GM12801 (cell line): ENCODE results near the gene PCDHGA4.

ENCODE experiments used
- CTCF ChIP-seq: IDR thresholded peaks from one replicate; pipeline ENCODE4 v1.5.1; 2011; ENCODE audit warnings: control low read depth; ENCODE audit not compliant: insufficient read length; ENCODE audit errors: extremely low read depth

PCDHGA4 gene

DNA sequence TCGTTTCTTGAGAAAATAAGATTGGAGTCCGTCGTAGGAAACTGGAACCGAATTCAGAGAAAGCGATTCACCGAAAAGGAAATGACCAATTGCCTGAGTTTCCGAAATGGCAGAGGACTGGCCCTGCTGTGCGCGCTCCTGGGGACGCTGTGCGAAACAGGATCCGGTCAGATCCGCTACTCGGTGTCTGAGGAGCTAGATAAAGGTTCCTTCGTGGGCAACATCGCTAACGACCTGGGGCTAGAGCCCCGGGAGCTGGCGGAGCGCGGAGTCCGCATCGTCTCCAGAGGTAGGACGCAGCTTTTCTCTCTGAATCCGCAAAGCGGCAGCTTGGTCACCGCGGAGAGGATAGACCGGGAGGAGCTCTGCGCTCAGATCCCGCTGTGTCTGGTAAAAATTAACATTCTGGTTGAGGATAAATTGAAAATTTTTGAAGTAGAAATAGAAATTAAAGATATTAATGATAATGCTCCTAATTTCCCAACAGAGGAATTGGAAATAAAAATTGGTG is 10.8 kb upstream of the PCDHGA4 start:
- no peak for TF ChIP-seq CTCF

GRCh38 chr5:141345327-141345726 is 9.5 kb upstream of the PCDHGA4 start:
- no peak for TF ChIP-seq CTCF

GRCh38 chr5:141349917-141350619 is 4.8 kb upstream of the PCDHGA4 start, which contains the start of gene PCDHGB1:
Gene PCDHGB1, plus strand, starts transcription at chr5:141350099. Its CDS starts 162 bp downstream, at chr5:141350261.
- TF ChIP-seq CTCF, result no peak

DNA sequence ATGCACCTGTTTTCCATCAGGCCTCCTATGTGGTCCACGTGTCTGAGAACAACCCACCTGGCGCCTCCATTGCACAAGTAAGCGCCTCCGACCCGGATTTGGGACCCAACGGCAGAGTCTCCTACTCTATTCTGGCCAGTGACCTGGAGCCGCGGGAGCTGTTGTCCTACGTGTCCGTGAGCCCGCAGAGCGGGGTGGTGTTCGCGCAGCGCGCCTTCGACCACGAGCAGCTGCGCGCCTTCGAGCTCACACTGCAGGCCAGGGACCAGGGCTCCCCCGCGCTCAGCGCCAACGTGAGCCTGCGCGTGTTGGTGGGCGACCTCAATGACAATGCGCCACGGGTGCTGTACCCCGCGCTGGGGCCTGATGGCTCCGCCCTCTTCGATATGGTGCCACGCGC is 3.2 kb upstream of the PCDHGA4 start:
- no peak for TF ChIP-seq CTCF

DNA sequence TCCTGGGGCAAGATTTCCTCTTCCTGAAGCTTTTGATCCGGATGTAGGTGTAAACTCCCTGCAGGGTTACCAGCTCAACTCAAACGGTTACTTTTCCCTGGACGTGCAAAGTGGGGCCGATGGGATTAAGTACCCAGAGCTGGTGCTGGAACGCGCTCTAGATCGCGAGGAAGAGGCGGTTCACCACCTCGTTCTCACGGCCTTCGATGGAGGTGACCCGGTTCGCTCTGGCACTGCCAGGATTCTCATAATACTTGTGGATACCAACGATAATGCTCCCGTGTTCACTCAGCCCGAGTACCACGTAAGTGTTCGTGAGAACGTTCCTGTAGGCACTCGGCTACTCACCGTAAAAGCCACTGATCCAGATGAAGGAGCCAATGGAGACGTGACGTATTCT is 820 bp downstream of the PCDHGA4 start:
- no peak for TF ChIP-seq CTCF

DNA sequence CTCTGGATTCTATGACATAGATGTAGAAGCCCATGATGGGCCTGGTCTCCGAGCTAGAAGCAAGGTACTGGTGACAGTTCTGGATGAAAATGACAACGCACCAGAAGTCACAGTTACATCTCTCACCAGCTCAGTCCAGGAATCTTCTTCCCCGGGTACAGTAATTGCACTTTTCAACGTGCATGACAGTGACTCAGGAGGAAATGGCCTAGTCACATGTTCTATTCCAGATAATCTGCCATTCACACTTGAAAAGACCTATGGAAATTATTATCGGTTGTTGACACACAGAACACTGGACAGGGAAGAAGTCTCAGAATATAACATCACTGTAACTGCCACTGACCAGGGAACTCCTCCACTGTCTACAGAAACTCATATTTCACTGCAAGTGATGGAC is 1.3 kb downstream of the PCDHGA4 start:
- TF ChIP-seq CTCF, result no peak

DNA sequence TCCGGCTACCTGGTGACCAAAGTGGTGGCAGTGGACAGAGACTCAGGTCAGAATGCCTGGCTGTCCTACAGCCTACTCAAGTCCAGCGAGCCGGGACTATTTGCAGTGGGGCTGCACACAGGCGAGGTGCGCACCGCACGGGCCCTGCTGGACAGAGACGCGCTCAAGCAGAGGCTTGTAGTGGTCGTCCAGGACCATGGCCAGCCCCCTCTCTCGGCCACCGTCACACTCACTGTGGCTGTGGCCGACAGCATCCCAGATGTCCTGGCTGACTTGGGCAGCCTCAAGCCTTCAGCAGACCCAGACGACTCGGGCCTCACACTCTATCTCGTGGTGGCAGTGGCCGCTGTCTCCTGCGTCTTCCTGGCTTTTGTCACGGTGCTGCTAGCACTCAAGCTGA is 2.1 kb downstream of the PCDHGA4 start:
- TF ChIP-seq CTCF, result no peak
